WTC11 (cell line): Measurements from ENCODE around the gene RIPPLY3. TPM values are rescaled to one million over a fixed set of nuclear protein-coding genes. Genes with fewer than 3 reads are reported as not detected.
A peak's percentile ranks its signal among the peaks of the same experiment; 100 is the strongest.
"Not testable (repeated sequence)": the region's sequence is repeated elsewhere in the genome, so short reads cannot be mapped to it uniquely, and the experiment has no call there.

Experiments used
- ATAC-seq: fragments of 200-7000 bp; cut with Tn5 transposase; 2 replicates; pipeline ENCODE4 v1.10.0; 2021; ENCODE audit warnings: mild to moderate bottlenecking, moderate library complexity
- CTCF ChIA-PET: fragments of 300-600 bp; sonication (Branson Sonifier 250); formaldehyde crosslinking; loops from one replicate; lab custom pipeline; 2021; ENCODE audit warnings: antibody characterized with exemption; lab: Charles Lee
- POLR2A ChIA-PET: fragments of 350-600 bp; sonication (Branson Sonifier 250); formaldehyde crosslinking; loops from one replicate; lab custom pipeline; 2021; ENCODE audit warnings: antibody characterized with exemption; lab: Charles Lee
- DNase-seq: peaks from one replicate; pipeline ENCODE4 v3.0.0; 2021; ENCODE audit warnings: low spot score
- H3K27ac Mint-ChIP-seq: 2 replicates; pipeline ENCODE4 v1.8.0; 2021; ENCODE audit warnings: mixed read lengths
- H3K27me3 Mint-ChIP-seq: 2 replicates; pipeline ENCODE4 v1.8.0; 2021; ENCODE audit warnings: low read depth, mild to moderate bottlenecking, moderate library complexity, mixed read lengths
- H3K36me3 Mint-ChIP-seq: 2 replicates; pipeline ENCODE4 v1.8.0; 2021; ENCODE audit warnings: mixed read lengths
- H3K4me1 Mint-ChIP-seq: 2 replicates; pipeline ENCODE4 v1.8.0; 2022; ENCODE audit warnings: mixed read lengths
- H3K4me3 Mint-ChIP-seq: 2 replicates; pipeline ENCODE4 v1.8.0; 2021; ENCODE audit warnings: mild to moderate bottlenecking, moderate library complexity, mixed read lengths
- H3K9me3 Mint-ChIP-seq: 2 replicates; pipeline ENCODE4 v1.8.0; 2021; ENCODE audit warnings: mixed read lengths
- AFF4 ChIP-seq: sonication (generic); formaldehyde crosslinking; IDR thresholded peaks from 2 replicates; pipeline ENCODE4 v1.8.1; 2023; ENCODE audit warnings: mild to moderate bottlenecking, missing genetic modification reagents, borderline replicate concordance
- AR ChIP-seq: fragments of 250-450 bp; sonication (Bioruptor Pico); IDR thresholded peaks from 2 replicates; pipeline ENCODE4 v1.9.0; 2021; ENCODE audit warnings: mild to moderate bottlenecking
- E2F1 ChIP-seq: sonication (generic); formaldehyde crosslinking; IDR thresholded peaks from 2 replicates; pipeline ENCODE4 v1.8.0; 2022; ENCODE audit warnings: mild to moderate bottlenecking, missing genetic modification reagents
- ERG ChIP-seq: fragments of 250-450 bp; sonication (Bioruptor Pico); IDR thresholded peaks from 2 replicates; pipeline ENCODE4 v1.8.0; 2021; ENCODE audit warnings: mild to moderate bottlenecking
- FOXK1 ChIP-seq: sonication (generic); formaldehyde crosslinking; IDR thresholded peaks from 2 replicates; pipeline ENCODE4 v1.8.0; 2022; ENCODE audit warnings: mild to moderate bottlenecking, moderate library complexity, missing genetic modification reagents
- HMGXB4 ChIP-seq: sonication (generic); formaldehyde crosslinking; IDR thresholded peaks from 2 replicates; pipeline ENCODE4 v1.8.1; 2023; ENCODE audit warnings: mild to moderate bottlenecking, moderate library complexity, missing genetic modification reagents
- MAX ChIP-seq: sonication (generic); formaldehyde crosslinking; IDR thresholded peaks from 2 replicates; pipeline ENCODE4 v1.8.0; 2022; ENCODE audit warnings: mild to moderate bottlenecking, missing genetic modification reagents
- MXD4 ChIP-seq: fragments of 250-450 bp; sonication (Bioruptor Pico); IDR thresholded peaks from 2 replicates; pipeline ENCODE4 v1.8.0; 2021; ENCODE audit warnings: mild to moderate bottlenecking, moderate library complexity, borderline replicate concordance
- NFATC4 ChIP-seq: fragments of 250-450 bp; sonication (Bioruptor Pico); IDR thresholded peaks from 2 replicates; pipeline ENCODE4 v1.9.0; 2021; ENCODE audit warnings: mild to moderate bottlenecking
- NR1H2 ChIP-seq: sonication (generic); formaldehyde crosslinking; IDR thresholded peaks from 2 replicates; pipeline ENCODE4 v1.9.0; 2021; ENCODE audit warnings: mild to moderate bottlenecking, moderate library complexity, missing genetic modification reagents
- NR2C2 ChIP-seq: sonication (generic); formaldehyde crosslinking; IDR thresholded peaks from 2 replicates; pipeline ENCODE4 v1.8.0; 2022; ENCODE audit warnings: mild to moderate bottlenecking, missing genetic modification reagents
- OVOL2 ChIP-seq: fragments of 250-450 bp; sonication (Bioruptor Pico); IDR thresholded peaks from 2 replicates; pipeline ENCODE4 v1.9.0; 2021; ENCODE audit warnings: mild to moderate bottlenecking, borderline replicate concordance
- RORB ChIP-seq: fragments of 250-450 bp; sonication (Bioruptor Pico); IDR thresholded peaks from 2 replicates; pipeline ENCODE4 v1.9.0; 2021; ENCODE audit warnings: mild to moderate bottlenecking
- SMAD3 ChIP-seq: sonication (generic); formaldehyde crosslinking; IDR thresholded peaks from 2 replicates; pipeline ENCODE4 v1.8.0; 2022; ENCODE audit warnings: missing genetic modification reagents, mild to moderate bottlenecking, borderline replicate concordance
- TP53 ChIP-seq: sonication (generic); formaldehyde crosslinking; IDR thresholded peaks from 2 replicates; pipeline ENCODE4 v1.8.1; 2023; ENCODE audit warnings: mild to moderate bottlenecking, missing genetic modification reagents
- ZNF121 ChIP-seq: sonication (generic); formaldehyde crosslinking; IDR thresholded peaks from 2 replicates; pipeline ENCODE4 v1.8.0; 2023; ENCODE audit warnings: missing genetic modification reagents
- ZNF219 ChIP-seq: sonication (generic); formaldehyde crosslinking; IDR thresholded peaks from 2 replicates; pipeline ENCODE4 v1.8.0; 2023; ENCODE audit warnings: missing genetic modification reagents, mild to moderate bottlenecking, borderline replicate concordance
- ZNF232 ChIP-seq: sonication (generic); formaldehyde crosslinking; IDR thresholded peaks from 2 replicates; pipeline ENCODE4 v1.8.0; 2022; ENCODE audit warnings: mild to moderate bottlenecking, missing genetic modification reagents
- ZNF396 ChIP-seq: fragments of 250-450 bp; sonication (Bioruptor Pico); IDR thresholded peaks from 2 replicates; pipeline ENCODE4 v1.8.0; 2021; ENCODE audit warnings: mild to moderate bottlenecking, moderate library complexity, borderline replicate concordance
- total RNA-seq: library from RNA; stranded (reverse); gene quantifications from 3 replicates; pipeline ENCODE4 v1.2.3, GENCODE V29; 2021

The RIPPLY3 gene
- total RNA-seq, 1 experiment from 2014 or later: 3.5 TPM

- ATAC-seq: no peak
- Mint-ChIP-seq H3K27ac (no peak overlapping the region), H3K27me3 (peaks cover 11% of the 10 kb centered on the region), H3K4me3 (peak overlapping the region; percentile 45), H3K4me1 (peaks cover 29% of the 10 kb centered on the region)
- POLR2A ChIA-PET: no interaction called here
- TF ChIP-seq HMGXB4 (CRISPR knock-in tag) (no peak), E2F1 (CRISPR knock-in tag) (no peak), NR1H2 (CRISPR knock-in tag) (no peak), AFF4 (CRISPR knock-in tag) (no peak), MAX (CRISPR knock-in tag) (no peak), TP53 (CRISPR knock-in tag) (no peak), SMAD3 (CRISPR knock-in tag) (no peak), ZNF396 (CRISPR knock-in tag) (no peak), ZNF219 (no peak), OVOL2 (CRISPR knock-in tag) (no peak), FOXK1 (CRISPR knock-in tag) (no peak), ZNF121 (CRISPR knock-in tag) (no peak), NR2C2 (CRISPR knock-in tag) (no peak), AR (CRISPR knock-in tag) (no peak), ZNF232 (no peak), RORB (CRISPR knock-in tag) (no peak), ERG (CRISPR knock-in tag) (no peak), NFATC4 (CRISPR knock-in tag) (no peak), MXD4 (CRISPR knock-in tag) (no peak)
- TF ChIP-seq, all 79 proteins: peak for 0
- no peak for DNase-seq
- CTCF ChIA-PET: interaction anchor here (0.7 to 4.6 kb wide), 3 partner anchors 11 to 292 kb away, joined by 4 to 48 read pairs (median 35); partner anchors contain the start of gene RIPPLY3
- H3K9me3 Mint-ChIP-seq: no peaks in the 10 kb centered on the region
- H3K36me3 Mint-ChIP-seq: no peaks in the 10 kb centered on the region
These were observed 18.0 kb upstream of the RIPPLY3 start for GRCh38 chr21:36988536-36988935.

- not testable (repeated sequence) for H3K27ac Mint-ChIP-seq
- H3K27me3 Mint-ChIP-seq: peaks cover 14% of the 10 kb centered on the region
These were observed 17.3 kb upstream of the RIPPLY3 start for GRCh38 chr21:36989199-36989698.

More at GRCh38 chr21:36989199-36989698, 17.3 kb upstream of the RIPPLY3 start:
- H3K4me1 Mint-ChIP-seq: peaks cover 29% of the 10 kb centered on the region
- H3K4me3 Mint-ChIP-seq: peak overlapping the region; percentile 60
- not testable (repeated sequence) for ATAC-seq, H3K9me3 Mint-ChIP-seq, H3K36me3 Mint-ChIP-seq, DNase-seq
- POLR2A ChIA-PET: interaction anchor here (1.0 kb wide), 1 partner anchor 21 kb away, joined by 4 read pairs; no protein-coding TSS in a partner anchor
- CTCF ChIA-PET: interaction anchor here (0.6 to 4.6 kb wide), 18 partner anchors 10 to 293 kb away, joined by 3 to 48 read pairs (median 5); partner anchors contain the start of genes HLCS and RIPPLY3
